ENCODE data around the gene OSBPL10.
"Not testable (repeated sequence)": the region's sequence is repeated elsewhere in the genome, so short reads cannot be mapped to it uniquely, and the experiment has no call there.

OSBPL10 gene

DNA sequence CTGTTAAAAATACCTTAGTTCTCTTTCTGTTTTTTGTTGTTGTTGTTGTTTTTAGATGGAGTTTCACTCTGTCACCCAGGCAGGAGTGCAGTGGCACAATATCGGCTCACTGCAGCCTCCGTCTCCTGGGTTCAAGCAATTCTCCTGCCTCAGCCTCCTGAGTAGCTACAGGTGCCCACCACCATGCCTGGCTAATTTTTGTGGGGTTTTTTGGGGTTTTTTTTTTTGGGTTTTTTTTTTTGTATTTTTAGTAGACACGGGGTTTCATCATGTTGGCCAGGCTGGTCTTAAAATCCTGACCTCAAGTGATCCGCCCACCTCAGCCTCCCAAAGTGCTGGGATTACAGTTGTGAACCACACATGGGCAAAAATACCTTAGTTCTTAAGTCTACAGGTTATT, 120.4 kb downstream of the OSBPL10 start:
- peak overlapping the region; percentile 41 for H3K27ac Mint-ChIP-seq
- not testable (repeated sequence) for H3K36me3 Mint-ChIP-seq (ENCODE audit: low read depth); H3K9me3 Mint-ChIP-seq; H3K4me3 Mint-ChIP-seq; H3K27me3 Mint-ChIP-seq; H3K4me1 Mint-ChIP-seq (ENCODE audit: low read depth)

DNA sequence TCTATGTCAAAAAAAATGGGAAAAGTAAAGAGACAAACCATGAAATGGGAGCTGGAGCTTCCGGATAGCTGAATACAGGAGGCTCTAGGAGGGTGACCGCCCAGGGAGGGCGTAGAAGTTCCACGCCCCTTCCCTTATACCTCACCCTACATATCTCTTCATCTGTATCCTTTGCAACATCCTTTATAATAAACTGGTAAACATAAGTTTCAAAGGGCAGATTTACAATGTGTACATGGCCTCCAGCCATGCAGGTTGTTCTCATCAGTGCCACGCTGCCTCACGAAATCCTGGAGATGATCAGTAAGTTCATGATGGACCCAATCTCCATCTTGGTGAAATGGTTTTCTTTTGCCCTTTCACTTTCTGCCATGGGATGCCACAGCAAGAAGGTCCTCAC, 121.8 kb downstream of the OSBPL10 start:
- Mint-ChIP-seq H3K9me3 (no peaks in the 10 kb centered on the region), H3K27ac (no peak overlapping the region), H3K27me3 (no peaks in the 10 kb centered on the region), H3K4me1 (ENCODE audit: low read depth) (peaks cover 7% of the 10 kb centered on the region), H3K4me3 (no peak overlapping the region), H3K36me3 (ENCODE audit: low read depth) (no peaks in the 10 kb centered on the region)

DNA sequence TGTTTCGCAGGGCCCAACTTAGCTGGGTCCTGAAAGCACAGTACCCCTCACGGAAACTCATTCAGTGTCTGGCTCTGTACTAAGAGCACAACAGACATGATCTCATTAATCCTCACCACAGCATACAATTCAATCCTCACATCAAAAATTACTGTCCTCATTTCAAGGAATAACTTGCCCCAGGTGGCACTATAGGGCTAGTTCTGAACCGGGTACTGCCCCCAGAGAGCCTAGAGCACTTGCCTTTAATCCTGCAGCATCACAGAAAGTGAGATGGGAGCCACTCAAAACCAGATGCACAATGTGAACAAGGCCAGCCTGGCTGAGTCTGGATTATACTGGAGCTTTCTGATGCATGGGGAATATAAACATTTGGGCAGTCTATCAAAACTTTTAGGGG, 122.6 kb downstream of the OSBPL10 start:
- no peak overlapping the region for H3K27ac Mint-ChIP-seq
- peaks cover 7% of the 10 kb centered on the region for H3K4me1 Mint-ChIP-seq (ENCODE audit: low read depth)
- no peaks in the 10 kb centered on the region for H3K9me3 Mint-ChIP-seq
- no peaks in the 10 kb centered on the region for H3K36me3 Mint-ChIP-seq (ENCODE audit: low read depth)
- H3K27me3 Mint-ChIP-seq: no peaks in the 10 kb centered on the region
- no peak overlapping the region for H3K4me3 Mint-ChIP-seq

DNA sequence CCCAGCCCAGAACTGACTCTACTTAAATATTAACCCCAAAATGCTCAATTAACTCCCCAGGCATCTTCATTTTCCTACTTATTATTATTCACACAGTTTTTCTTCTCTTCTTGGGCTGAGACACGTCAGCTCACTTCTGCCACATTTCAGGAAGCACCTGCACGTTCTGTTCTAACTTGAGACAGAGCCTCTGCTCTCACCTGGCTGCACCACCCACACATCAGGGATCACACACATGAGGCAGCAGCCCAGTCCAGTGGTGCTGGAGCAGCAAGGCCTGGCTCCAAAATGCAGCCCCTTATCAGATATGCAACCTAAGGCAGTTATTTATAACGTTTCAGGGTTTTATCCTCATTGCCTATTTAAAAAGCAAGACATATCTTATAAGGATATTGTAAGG, 127.5 kb downstream of the OSBPL10 start:
- H3K27ac Mint-ChIP-seq: no peak overlapping the region
- no peaks in the 10 kb centered on the region for H3K9me3 Mint-ChIP-seq
- no peaks in the 10 kb centered on the region for H3K27me3 Mint-ChIP-seq
- no peak overlapping the region for H3K4me3 Mint-ChIP-seq
- H3K4me1 Mint-ChIP-seq (ENCODE audit: low read depth): no peaks in the 10 kb centered on the region
- no peaks in the 10 kb centered on the region for H3K36me3 Mint-ChIP-seq (ENCODE audit: low read depth)

DNA sequence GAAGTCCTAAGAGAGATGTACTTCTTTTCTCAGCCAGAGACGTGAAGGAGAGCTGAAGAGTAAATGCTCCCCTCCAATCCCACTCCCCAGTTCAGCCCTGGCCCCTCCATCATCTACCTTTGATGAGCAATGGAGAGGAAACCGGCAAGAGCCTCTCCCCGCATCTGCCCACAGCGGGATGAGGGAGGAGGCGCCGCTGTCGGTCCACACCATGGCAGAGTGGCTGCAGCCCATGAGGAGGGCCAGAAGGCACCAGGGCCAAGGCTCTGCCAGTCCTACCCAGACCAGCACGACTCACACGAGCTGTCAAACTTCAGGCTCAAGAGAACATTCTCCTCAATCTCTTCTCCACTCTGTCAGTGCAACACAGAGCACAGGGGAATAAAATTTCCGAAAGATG, 129.8 kb downstream of the OSBPL10 start:
- Mint-ChIP-seq H3K27ac (no peak overlapping the region), H3K9me3 (no peaks in the 10 kb centered on the region), H3K27me3 (no peaks in the 10 kb centered on the region), H3K4me3 (no peak overlapping the region), H3K36me3 (ENCODE audit: low read depth) (no peaks in the 10 kb centered on the region), H3K4me1 (ENCODE audit: low read depth) (no peaks in the 10 kb centered on the region)

DNA sequence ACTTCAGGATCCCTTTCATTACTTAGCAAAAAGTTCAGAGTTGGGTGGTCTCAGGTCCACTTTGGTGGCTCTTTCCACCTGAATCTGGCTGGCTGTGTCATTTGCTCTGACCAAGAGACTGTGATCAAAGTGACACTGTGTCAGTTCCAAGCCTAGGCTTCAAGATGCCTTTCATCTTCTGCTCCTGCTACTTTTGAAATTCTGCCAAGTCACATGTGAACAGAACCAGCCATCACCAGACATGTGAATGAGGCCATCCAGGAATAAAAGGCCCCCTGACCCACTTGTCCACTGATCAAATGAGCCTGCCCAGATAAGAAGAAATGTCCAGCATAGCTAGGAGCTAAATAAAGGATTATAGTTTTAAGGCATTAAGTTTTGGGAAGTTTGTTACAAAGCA, 132.2 kb downstream of the OSBPL10 start:
- no peaks in the 10 kb centered on the region for H3K27me3 Mint-ChIP-seq
- H3K4me3 Mint-ChIP-seq: no peak overlapping the region
- no peak overlapping the region for H3K27ac Mint-ChIP-seq
- no peaks in the 10 kb centered on the region for H3K36me3 Mint-ChIP-seq (ENCODE audit: low read depth)
- H3K9me3 Mint-ChIP-seq: no peaks in the 10 kb centered on the region
- no peaks in the 10 kb centered on the region for H3K4me1 Mint-ChIP-seq (ENCODE audit: low read depth)

DNA sequence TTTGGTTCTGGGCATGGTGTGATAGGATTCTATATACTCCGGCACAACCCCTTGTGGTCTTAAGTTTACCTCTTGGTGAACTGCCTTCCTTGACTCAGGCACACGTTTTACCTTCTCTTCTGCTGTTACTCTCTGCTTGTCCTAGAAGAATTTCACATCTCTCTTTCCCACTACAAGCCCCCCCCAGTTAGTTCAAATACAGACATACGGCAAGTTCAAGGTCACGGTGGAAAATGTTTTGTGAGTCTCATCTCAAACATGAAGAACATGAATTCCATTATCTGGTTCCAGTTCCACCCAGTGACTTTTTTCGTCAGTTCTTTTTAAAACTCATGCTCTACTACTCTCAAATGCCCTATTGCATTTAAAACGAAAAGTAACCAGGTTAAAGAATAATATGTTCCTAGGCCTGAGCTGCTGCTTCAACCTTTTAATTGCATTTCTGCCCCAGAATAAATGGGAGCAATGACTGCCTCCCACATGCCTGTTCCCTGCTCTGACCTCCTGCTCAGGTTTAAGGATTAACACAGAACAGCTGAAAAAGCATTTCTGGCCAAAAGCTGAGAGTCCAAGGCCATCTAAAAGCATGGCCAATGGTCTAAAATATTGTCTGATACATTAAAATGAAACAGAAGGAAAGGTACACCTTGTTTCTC, 132.8 kb downstream of the OSBPL10 start:
- Mint-ChIP-seq H3K4me1 (ENCODE audit: low read depth) (no peaks in the 10 kb centered on the region), H3K27me3 (no peaks in the 10 kb centered on the region), H3K9me3 (no peaks in the 10 kb centered on the region), H3K27ac (no peak overlapping the region), H3K36me3 (ENCODE audit: low read depth) (no peaks in the 10 kb centered on the region), H3K4me3 (no peak overlapping the region)

DNA sequence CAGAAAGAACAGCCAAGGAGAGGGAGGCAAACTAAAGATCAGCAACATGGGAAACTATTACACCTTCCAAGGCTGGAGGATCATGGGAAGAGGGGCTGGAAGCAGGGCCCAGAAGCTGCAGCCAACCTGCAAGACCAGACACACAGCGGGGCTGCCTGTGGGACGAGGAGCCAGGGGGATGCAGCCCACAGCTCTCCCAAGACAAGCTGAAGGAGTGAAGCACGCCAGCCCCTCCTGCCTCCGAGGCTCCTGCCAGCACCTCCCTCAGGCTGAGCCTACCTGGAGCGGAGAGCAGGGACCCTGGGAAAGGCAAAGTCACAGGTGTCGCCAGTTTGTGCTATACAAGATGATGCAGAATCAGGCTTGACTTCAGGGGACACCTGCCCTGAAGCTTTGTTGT, 133.3 kb downstream of the OSBPL10 start:
- H3K27me3 Mint-ChIP-seq: no peaks in the 10 kb centered on the region
- no peaks in the 10 kb centered on the region for H3K4me1 Mint-ChIP-seq (ENCODE audit: low read depth)
- H3K9me3 Mint-ChIP-seq: no peaks in the 10 kb centered on the region
- H3K4me3 Mint-ChIP-seq: no peak overlapping the region
- H3K27ac Mint-ChIP-seq: no peak overlapping the region
- no peaks in the 10 kb centered on the region for H3K36me3 Mint-ChIP-seq (ENCODE audit: low read depth)

DNA sequence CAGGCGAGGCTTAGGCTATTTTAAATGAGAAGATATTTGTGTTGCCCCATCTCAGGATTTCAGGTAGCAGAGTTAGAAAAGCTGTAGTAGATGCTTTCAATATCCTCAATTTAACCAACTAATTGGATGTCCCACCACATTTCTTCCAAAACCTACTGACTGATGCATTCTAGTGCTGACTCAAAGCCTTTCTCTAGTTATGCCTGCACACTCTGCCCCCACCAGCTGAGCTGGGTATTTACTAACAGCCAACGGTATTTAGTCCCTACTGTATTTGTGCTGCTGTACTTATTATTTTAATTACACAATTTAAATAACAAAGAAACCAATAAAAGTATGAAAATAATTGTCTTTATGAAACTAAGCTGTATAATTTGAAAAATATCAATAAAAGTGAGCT, 139.5 kb downstream of the OSBPL10 start:
- Mint-ChIP-seq H3K27ac (no peak overlapping the region), H3K27me3 (no peaks in the 10 kb centered on the region), H3K36me3 (ENCODE audit: low read depth) (no peaks in the 10 kb centered on the region), H3K4me1 (ENCODE audit: low read depth) (no peaks in the 10 kb centered on the region), H3K9me3 (peaks cover 4% of the 10 kb centered on the region), H3K4me3 (no peak overlapping the region)

DNA sequence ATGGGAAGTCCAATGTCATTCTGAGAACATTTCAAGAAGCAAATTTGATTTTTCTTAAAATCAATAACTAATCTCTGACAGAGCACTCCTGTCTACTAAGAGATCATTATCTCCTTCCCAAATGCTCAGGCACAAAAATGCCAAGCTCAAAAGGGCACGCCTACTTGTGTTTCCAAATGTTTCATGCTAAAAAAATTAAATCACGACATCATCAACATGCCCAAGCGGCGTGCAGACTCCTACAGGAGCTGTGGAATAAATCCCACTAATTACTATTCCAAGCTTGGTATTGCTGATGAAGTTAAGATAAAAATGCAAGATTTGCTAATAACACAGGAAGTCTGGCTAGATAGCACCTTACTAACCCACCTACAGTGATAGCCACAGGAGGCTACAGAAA, 140.8 kb downstream of the OSBPL10 start:
- Mint-ChIP-seq H3K27ac (no peak overlapping the region), H3K9me3 (peaks cover 4% of the 10 kb centered on the region), H3K4me1 (ENCODE audit: low read depth) (no peaks in the 10 kb centered on the region), H3K36me3 (ENCODE audit: low read depth) (no peaks in the 10 kb centered on the region), H3K27me3 (no peaks in the 10 kb centered on the region), H3K4me3 (no peak overlapping the region)

DNA sequence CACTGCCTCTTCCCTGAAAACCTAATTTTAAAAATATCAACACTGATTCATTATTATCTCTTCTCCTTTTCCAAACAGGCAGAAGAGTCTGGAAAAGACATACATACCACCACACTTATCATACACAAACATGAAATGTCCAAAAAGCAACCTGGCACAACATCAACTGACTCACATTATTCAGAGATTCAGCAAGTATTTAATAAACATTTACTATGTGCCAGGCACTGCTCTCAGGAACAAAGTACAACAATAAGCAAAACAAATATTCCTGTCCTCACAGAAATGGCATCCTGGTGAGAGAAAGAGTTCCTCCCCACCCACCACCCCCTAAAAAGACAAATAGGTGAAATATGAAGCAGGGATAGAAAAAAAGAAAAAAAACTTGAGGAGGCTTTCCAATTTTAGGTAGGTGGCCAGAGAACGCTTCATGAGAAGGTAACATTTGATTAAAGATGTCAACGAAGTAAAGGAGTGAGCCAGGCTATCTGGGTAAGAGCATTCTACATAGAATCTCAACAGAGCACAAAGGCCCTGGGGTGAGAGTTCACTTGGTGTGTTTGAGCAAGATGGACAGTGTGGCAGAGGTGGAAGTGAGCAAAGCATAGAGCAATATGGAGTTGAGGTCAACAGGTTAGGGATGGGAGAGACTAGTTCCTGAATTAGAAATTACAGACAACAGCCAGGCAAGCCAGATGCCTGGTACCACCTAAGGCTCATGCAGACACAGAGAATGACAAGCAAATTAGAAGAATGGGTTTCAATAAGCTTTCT, 141.7 kb downstream of the OSBPL10 start:
- H3K36me3 Mint-ChIP-seq (ENCODE audit: low read depth): no peaks in the 10 kb centered on the region
- H3K9me3 Mint-ChIP-seq: peaks cover 4% of the 10 kb centered on the region

DNA sequence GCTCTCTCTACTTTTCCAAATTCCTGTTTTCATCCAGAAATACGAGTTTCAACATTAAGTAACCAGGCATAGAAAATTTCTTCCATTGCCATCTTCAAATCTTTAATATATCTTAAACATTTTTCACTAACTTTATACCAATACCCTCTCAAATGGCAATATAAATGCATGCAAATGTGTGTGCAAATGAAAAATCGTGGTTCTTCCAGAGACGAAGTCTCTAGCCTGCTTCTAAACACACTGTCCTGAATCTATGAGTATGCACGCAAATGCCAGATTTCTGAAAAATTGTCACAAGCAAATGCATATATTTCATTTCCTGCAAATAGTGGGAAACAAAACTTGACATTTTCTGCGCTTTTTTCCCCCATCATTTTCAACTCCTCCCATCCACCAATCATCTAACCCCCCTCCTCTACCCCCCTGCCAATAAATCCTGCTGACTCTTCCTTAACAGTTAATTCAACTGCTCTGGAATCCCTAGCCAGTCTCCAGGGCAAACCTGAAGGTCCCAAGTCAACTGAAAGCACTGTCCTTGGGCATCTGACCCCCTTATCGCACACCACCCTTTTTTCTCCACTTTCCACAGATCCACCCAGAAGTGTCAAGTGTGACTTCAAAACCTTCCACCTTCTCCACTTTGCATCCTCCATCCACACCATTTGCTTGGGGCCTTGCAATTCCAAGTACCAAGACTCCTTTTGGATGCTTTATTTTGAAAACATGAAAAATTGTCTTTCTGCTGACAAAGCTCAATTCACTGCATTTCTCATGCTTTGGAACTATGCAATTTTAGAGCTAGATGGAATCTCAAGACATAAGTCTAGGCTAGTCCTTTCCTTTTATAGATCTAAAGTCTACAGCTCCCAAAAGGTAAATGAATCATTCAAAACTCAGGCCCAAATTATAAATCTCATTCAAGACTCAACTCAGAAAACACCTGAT, 144.7 kb downstream of the OSBPL10 start:
- Mint-ChIP-seq H3K27ac (no peak overlapping the region), H3K4me3 (no peak overlapping the region)

More for the DNA sequence above, 141.7 kb downstream of the OSBPL10 start:
- no peak overlapping the region for H3K4me3 Mint-ChIP-seq
- no peak overlapping the region for H3K27ac Mint-ChIP-seq
- H3K27me3 Mint-ChIP-seq: no peaks in the 10 kb centered on the region
- no peaks in the 10 kb centered on the region for H3K4me1 Mint-ChIP-seq (ENCODE audit: low read depth)

DNA sequence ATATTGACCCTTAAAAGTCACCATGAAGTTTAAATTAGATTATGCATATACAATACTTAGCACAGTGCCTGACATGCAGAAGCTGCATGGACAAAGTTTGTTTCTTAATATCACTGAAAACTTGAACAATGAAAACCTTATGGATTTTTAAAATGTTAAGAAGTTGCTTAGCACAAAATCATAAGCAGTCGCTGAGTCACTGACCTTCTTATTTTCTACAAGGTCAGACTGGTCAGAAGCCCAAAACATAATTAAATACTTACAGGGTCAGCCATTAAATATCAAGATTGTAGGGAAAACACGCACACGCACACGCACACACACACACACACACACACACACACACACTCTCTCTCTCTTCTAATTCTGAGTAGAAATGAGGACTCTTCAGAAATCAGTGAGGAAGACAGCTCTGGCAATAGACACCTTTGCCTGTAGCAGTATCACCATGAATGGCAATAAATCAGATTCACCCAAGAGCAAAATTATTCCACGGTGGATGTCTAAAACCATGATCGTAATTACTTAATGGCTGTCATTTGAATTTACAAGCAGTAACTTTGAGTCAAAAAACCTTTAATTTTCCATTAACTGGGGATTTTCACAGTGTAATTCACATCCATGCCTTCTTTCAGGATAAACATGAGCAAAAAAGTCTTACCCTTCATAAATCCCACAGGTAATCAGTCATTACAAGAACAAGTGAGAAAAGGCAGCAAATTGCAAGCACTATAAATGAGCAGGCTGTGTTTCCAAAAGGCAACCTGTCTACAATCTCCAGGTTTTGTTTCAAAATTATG, 147.5 kb downstream of the OSBPL10 start:
- H3K27me3 Mint-ChIP-seq: no peaks in the 10 kb centered on the region
- H3K4me1 Mint-ChIP-seq (ENCODE audit: low read depth): peaks cover 11% of the 10 kb centered on the region
- no peak overlapping the region for H3K4me3 Mint-ChIP-seq
- no peaks in the 10 kb centered on the region for H3K9me3 Mint-ChIP-seq
- no peaks in the 10 kb centered on the region for H3K36me3 Mint-ChIP-seq (ENCODE audit: low read depth)
- no peak overlapping the region for H3K27ac Mint-ChIP-seq

More for the DNA sequence above, 144.7 kb downstream of the OSBPL10 start:
- H3K36me3 Mint-ChIP-seq (ENCODE audit: low read depth): no peaks in the 10 kb centered on the region
- peaks cover 1% of the 10 kb centered on the region for H3K4me1 Mint-ChIP-seq (ENCODE audit: low read depth)
- H3K9me3 Mint-ChIP-seq: peaks cover 4% of the 10 kb centered on the region
- no peaks in the 10 kb centered on the region for H3K27me3 Mint-ChIP-seq

DNA sequence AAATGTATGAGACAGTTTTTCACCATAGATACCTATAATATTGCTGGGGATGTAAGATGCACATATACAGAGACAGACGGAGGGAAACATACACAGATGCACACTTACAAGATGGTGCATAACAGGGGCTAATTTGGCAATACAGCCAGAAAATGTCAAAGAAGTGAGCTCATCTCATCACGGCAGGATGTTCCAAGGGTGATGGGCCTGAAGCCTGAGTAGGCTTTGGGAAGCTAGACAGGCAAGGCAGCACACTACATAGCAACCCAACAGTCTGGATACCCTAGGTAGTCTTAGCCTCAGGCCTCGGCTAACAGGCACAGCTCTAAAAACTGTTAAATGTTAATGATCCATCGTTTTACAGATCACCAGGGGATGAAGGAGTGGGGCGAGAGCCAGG, 148.5 kb downstream of the OSBPL10 start:
- Mint-ChIP-seq H3K9me3 (no peaks in the 10 kb centered on the region), H3K4me3 (no peak overlapping the region), H3K27ac (no peak overlapping the region), H3K4me1 (ENCODE audit: low read depth) (peaks cover 11% of the 10 kb centered on the region), H3K27me3 (no peaks in the 10 kb centered on the region), H3K36me3 (ENCODE audit: low read depth) (no peaks in the 10 kb centered on the region)

Data from stimulated activated naive CD8-positive, alpha-beta T cell treated with anti-CD3 and anti-CD28 coated beads, Interleukin-15, Interleukin-2, amounts not matched to agents 100 ng/mL and 50 ng/mL, for 24 hours (primary cell).